WTC11 (cell line): Measurements from ENCODE around the gene ALDH9A1. TPM values are rescaled to one million over a fixed set of nuclear protein-coding genes. Genes with fewer than 3 reads are reported as not detected.
"Not testable (repeated sequence)": the region's sequence is repeated elsewhere in the genome, so short reads cannot be mapped to it uniquely, and the experiment has no call there.

Source experiments
- ATAC-seq: fragments of 200-7000 bp; cut with Tn5 transposase; 2 replicates; pipeline ENCODE4 v1.10.0; 2021; ENCODE audit warnings: mild to moderate bottlenecking, moderate library complexity
- CTCF ChIA-PET: fragments of 300-600 bp; sonication (Branson Sonifier 250); formaldehyde crosslinking; loops from one replicate; lab custom pipeline; 2021; ENCODE audit warnings: antibody characterized with exemption; lab: Charles Lee
- POLR2A ChIA-PET: fragments of 350-600 bp; sonication (Branson Sonifier 250); formaldehyde crosslinking; loops from one replicate; lab custom pipeline; 2021; ENCODE audit warnings: antibody characterized with exemption; lab: Charles Lee
- DNase-seq: peaks from one replicate; pipeline ENCODE4 v3.0.0; 2021; ENCODE audit warnings: low spot score
- H3K27ac Mint-ChIP-seq: 2 replicates; pipeline ENCODE4 v1.8.0; 2021; ENCODE audit warnings: mixed read lengths
- H3K27me3 Mint-ChIP-seq: 2 replicates; pipeline ENCODE4 v1.8.0; 2021; ENCODE audit warnings: low read depth, mild to moderate bottlenecking, moderate library complexity, mixed read lengths
- H3K36me3 Mint-ChIP-seq: 2 replicates; pipeline ENCODE4 v1.8.0; 2021; ENCODE audit warnings: mixed read lengths
- H3K4me1 Mint-ChIP-seq: 2 replicates; pipeline ENCODE4 v1.8.0; 2022; ENCODE audit warnings: mixed read lengths
- H3K4me3 Mint-ChIP-seq: 2 replicates; pipeline ENCODE4 v1.8.0; 2021; ENCODE audit warnings: mild to moderate bottlenecking, moderate library complexity, mixed read lengths
- H3K9me3 Mint-ChIP-seq: 2 replicates; pipeline ENCODE4 v1.8.0; 2021; ENCODE audit warnings: mixed read lengths
- AFF4 ChIP-seq: sonication (generic); formaldehyde crosslinking; IDR thresholded peaks from 2 replicates; pipeline ENCODE4 v1.8.1; 2023; ENCODE audit warnings: mild to moderate bottlenecking, missing genetic modification reagents, borderline replicate concordance
- GABPB1 ChIP-seq: sonication (generic); formaldehyde crosslinking; IDR thresholded peaks from 2 replicates; pipeline ENCODE4 v1.8.1; 2023; ENCODE audit warnings: mild to moderate bottlenecking, missing genetic modification reagents
- HMGXB4 ChIP-seq: sonication (generic); formaldehyde crosslinking; IDR thresholded peaks from 2 replicates; pipeline ENCODE4 v1.8.1; 2023; ENCODE audit warnings: mild to moderate bottlenecking, moderate library complexity, missing genetic modification reagents
- JUN ChIP-seq: sonication (generic); formaldehyde crosslinking; IDR thresholded peaks from 2 replicates; pipeline ENCODE4 v1.8.0; 2023; ENCODE audit warnings: mild to moderate bottlenecking, missing genetic modification reagents
- NR2C2 ChIP-seq: sonication (generic); formaldehyde crosslinking; IDR thresholded peaks from 2 replicates; pipeline ENCODE4 v1.8.0; 2022; ENCODE audit warnings: mild to moderate bottlenecking, missing genetic modification reagents
- USF1 ChIP-seq: sonication (generic); formaldehyde crosslinking; IDR thresholded peaks from 2 replicates; pipeline ENCODE4 v1.8.0; 2022; ENCODE audit warnings: mild to moderate bottlenecking, missing genetic modification reagents
- ZNF121 ChIP-seq: sonication (generic); formaldehyde crosslinking; IDR thresholded peaks from 2 replicates; pipeline ENCODE4 v1.8.0; 2023; ENCODE audit warnings: missing genetic modification reagents
- ZNF232 ChIP-seq: sonication (generic); formaldehyde crosslinking; IDR thresholded peaks from 2 replicates; pipeline ENCODE4 v1.8.0; 2022; ENCODE audit warnings: mild to moderate bottlenecking, missing genetic modification reagents
- ZNF281 ChIP-seq: sonication (generic); formaldehyde crosslinking; IDR thresholded peaks from 2 replicates; pipeline ENCODE4 v1.8.0; 2023; ENCODE audit warnings: mild to moderate bottlenecking, missing genetic modification reagents
- ZNF512 ChIP-seq: sonication (generic); formaldehyde crosslinking; IDR thresholded peaks from 2 replicates; pipeline ENCODE4 v1.8.1; 2022; ENCODE audit warnings: missing genetic modification reagents, borderline replicate concordance
- total RNA-seq: library from RNA; stranded (reverse); gene quantifications from 3 replicates; pipeline ENCODE4 v1.2.3, GENCODE V29; 2021

ALDH9A1 gene
- total RNA-seq, 1 experiment from 2014 or later = 51.9 TPM

GRCh38 chr1:165659581-165659895 lies 38.8 kb downstream of the ALDH9A1 start:
- no peak overlapping the region for H3K27ac Mint-ChIP-seq
- CTCF ChIA-PET = interaction anchor here (0.8 to 1.1 kb wide), 3 partner anchors 57 to 255 kb away, joined by 5 to 7 read pairs (median 5); no protein-coding TSS in a partner anchor
- TF ChIP-seq GABPB1 (CRISPR knock-in tag) (no peak), JUN (CRISPR knock-in tag) (no peak), HMGXB4 (CRISPR knock-in tag) (no peak), ZNF232 (CRISPR knock-in tag) (no peak), ZNF512 (CRISPR knock-in tag) (no peak), AFF4 (CRISPR knock-in tag) (no peak), NR2C2 (CRISPR knock-in tag) (no peak), ZNF281 (no peak), USF1 (CRISPR knock-in tag) (no peak)
- H3K36me3 Mint-ChIP-seq = peaks cover 43% of the 10 kb centered on the region
- POLR2A ChIA-PET = no interaction called here
- 0 out of 2 replicates have a peak, but pooled peaks cover 5% of the 10 kb centered on the region for H3K4me1 Mint-ChIP-seq
- no peaks in the 10 kb centered on the region for H3K9me3 Mint-ChIP-seq
- DNase-seq = no peak
- H3K27me3 Mint-ChIP-seq = no peaks in the 10 kb centered on the region
- H3K4me3 Mint-ChIP-seq = no peak overlapping the region
- ATAC-seq = peak; percentile 88

- peaks cover 43% of the 10 kb centered on the region for H3K36me3 Mint-ChIP-seq
- H3K4me3 Mint-ChIP-seq, ATAC-seq, H3K4me1 Mint-ChIP-seq, H3K9me3 Mint-ChIP-seq, POLR2A ChIA-PET, DNase-seq, H3K27ac Mint-ChIP-seq, H3K27me3 Mint-ChIP-seq: not testable (repeated sequence)
- peak; percentile 70; the same call in 1 of the 2 replicates for TF ChIP-seq ZNF121 (CRISPR knock-in tag)
- CTCF ChIA-PET = interaction anchor here (0.8 to 2.2 kb wide), 7 partner anchors 27 to 292 kb away, joined by 3 to 10 read pairs (median 5); no protein-coding TSS in a partner anchor
These were observed 39.4 kb downstream of the ALDH9A1 start for GRCh38 chr1:165658766-165659580.
